SK-N-SH (cell line): Measurements from ENCODE around the gene SRD5A3. TPM values are rescaled to one million over a fixed set of nuclear protein-coding genes. Genes with fewer than 3 reads are reported as not detected.

Experiments used
- CTCF ChIA-PET: fragments of 300-600, 350-600 bp; formaldehyde crosslinking; extraction: SDS; loops from one replicate; lab custom pipeline; 2021; lab: Yijun Ruan, JAX
- POLR2A ChIA-PET: fragments of 350-600 bp; sonication (Branson Sonifier 250); formaldehyde crosslinking; extraction: SDS; loops from one replicate; lab custom pipeline; 2020; ENCODE audit warnings: antibody characterized with exemption, inconsistent platforms; lab: Yijun Ruan, JAX
- DNase-seq: peaks from one replicate; pipeline ENCODE4 v3.0.0; 2012
- H2AFZ ChIP-seq: fragments of 200-600 bp; sonication (generic); 2 replicates; pipeline ENCODE4 v1.8.1; 2016; ENCODE audit warnings: antibody characterized with exemption, mild to moderate bottlenecking, low read depth
- H3F3A ChIP-seq: fragments of 200-600 bp; sonication (generic); replicated peaks from 2 replicates; pipeline ENCODE3; 2016; ENCODE audit warnings: antibody characterized with exemption, mild to moderate bottlenecking; ENCODE audit not compliant: insufficient read depth
- H3K27ac ChIP-seq, 2 experiments: fragments of 200-500 bp in 1 of 2; fragments of 200-600 bp in 1 of 2; sonication (Bioruptor generic) in 1 of 2; sonication (generic), shearing (Covaris generic) in 1 of 2; 2 replicates each; pipeline versions ENCODE4 v1.5.1 to v1.6.1; 2014 to 2016; ENCODE audit warnings: low read depth in 2 of 2, inconsistent platforms in 1 of 2, low read length in 1 of 2, mild to moderate bottlenecking in 1 of 2, mixed read lengths in 1 of 2
- H3K27me3 ChIP-seq: fragments of 200-600 bp; sonication (generic), shearing (Covaris generic); 2 replicates; pipeline ENCODE4 v1.6.1; 2016; ENCODE audit warnings: mixed run types; ENCODE audit not compliant: insufficient read depth
- H3K36me3 ChIP-seq, 2 experiments: fragments of 200-500 bp in 1 of 2; fragments of 200-600 bp in 1 of 2; sonication (Bioruptor generic) in 1 of 2; sonication (generic) in 1 of 2; replicated peaks in 1 of 2; 2 replicates each; pipeline versions ENCODE3 to v1.5.1; 2014 to 2016; ENCODE audit warnings: low read length in 1 of 2, mild to moderate bottlenecking in 1 of 2; ENCODE audit not compliant: insufficient read depth in 2 of 2, control insufficient read depth in 1 of 2
- H3K4me1 ChIP-seq, 2 experiments: fragments of 200-500 bp in 1 of 2; fragments of 200-600 bp in 1 of 2; sonication (Bioruptor generic) in 1 of 2; sonication (generic), shearing (Covaris generic) in 1 of 2; 2 replicates each; pipeline versions ENCODE4 v1.5.1 to v1.6.1; 2014 to 2016; ENCODE audit warnings: low read depth in 1 of 2, low read length in 1 of 2, mixed run types in 1 of 2; ENCODE audit not compliant: insufficient read depth in 2 of 2, control insufficient read depth in 1 of 2
- H3K4me2 ChIP-seq: fragments of 200-600 bp; sonication (generic), shearing (Covaris generic); 2 replicates; pipeline ENCODE4 v1.6.1; 2017; ENCODE audit warnings: mixed run types
- H3K4me3 ChIP-seq, 2 experiments: fragments of 200-500 bp in 1 of 2; fragments of 200-600 bp in 1 of 2; sonication (Bioruptor generic) in 1 of 2; sonication (generic), shearing (Covaris generic) in 1 of 2; 2 replicates each; pipeline versions ENCODE4 v1.5.1 to v1.8.1; 2014 to 2016; ENCODE audit warnings: low read depth in 2 of 2, inconsistent platforms in 1 of 2, low read length in 1 of 2, mild to moderate bottlenecking in 1 of 2, mixed read lengths in 1 of 2, moderate library complexity in 1 of 2
- H3K79me2 ChIP-seq: fragments of 200-600 bp; sonication (generic); 2 replicates; pipeline ENCODE4 v1.8.1; 2017; ENCODE audit warnings: mild to moderate bottlenecking; ENCODE audit not compliant: insufficient read depth
- H3K9ac ChIP-seq: fragments of 200-600 bp; sonication (generic); 2 replicates; pipeline ENCODE4 v1.6.1; 2017; ENCODE audit warnings: mixed run types
- H3K9me2 ChIP-seq: fragments of 200-600 bp; sonication (generic); 2 replicates; pipeline ENCODE4 v1.6.1; 2017; ENCODE audit warnings: mixed run types
- H3K9me3 ChIP-seq: fragments of 200-600 bp; sonication (generic); 2 replicates; pipeline ENCODE4 v1.6.1; 2017; ENCODE audit warnings: mixed run types, mild to moderate bottlenecking, moderate library complexity
- H4K20me1 ChIP-seq: fragments of 200-600 bp; sonication (generic); 2 replicates; pipeline ENCODE4 v1.6.1; 2017; ENCODE audit warnings: mild to moderate bottlenecking, mixed run types; ENCODE audit not compliant: insufficient read depth
- CHD2 ChIP-seq: fragments of 150-350 bp; IDR thresholded peaks from 2 replicates; pipeline ENCODE4 v1.6.1; 2018; ENCODE audit warnings: low read length; ENCODE audit not compliant: partially characterized antibody
- FOXM1 ChIP-seq: IDR thresholded peaks from 2 replicates; pipeline ENCODE4 v1.4.0; 2012; ENCODE audit warnings: low read depth, mild to moderate bottlenecking
- GATA2 ChIP-seq: sonication (generic); formaldehyde crosslinking; IDR thresholded peaks from 2 replicates; pipeline ENCODE4 v1.5.0; 2020; ENCODE audit warnings: mild to moderate bottlenecking, missing genetic modification reagents
- MXI1 ChIP-seq: IDR thresholded peaks from 2 replicates; pipeline ENCODE4 v1.6.1; 2012; ENCODE audit warnings: mild to moderate bottlenecking, low read depth, low read length, improper control_type of control experiment
- NFIC ChIP-seq: IDR thresholded peaks from 2 replicates; pipeline ENCODE4 v1.4.0; 2012; ENCODE audit warnings: borderline replicate concordance
- NRF1 ChIP-seq: IDR thresholded peaks from 2 replicates; pipeline ENCODE4 v1.6.1; 2012; ENCODE audit warnings: low read depth, mild to moderate bottlenecking, low read length
- POLR2AphosphoS5 ChIP-seq: IDR thresholded peaks from 2 replicates; pipeline ENCODE4 v1.6.1; 2012; ENCODE audit warnings: low read depth, low read length
- RCOR1 ChIP-seq: fragments of 150-350 bp; IDR thresholded peaks from 2 replicates; pipeline ENCODE4 v1.6.1; 2017; ENCODE audit warnings: antibody characterized with exemption, low read length
- SIN3A ChIP-seq: IDR thresholded peaks from 2 replicates; pipeline ENCODE4 v1.6.1; 2012; ENCODE audit warnings: low read depth, mild to moderate bottlenecking, low read length, moderate library complexity, borderline replicate concordance
- SMC3 ChIP-seq: IDR thresholded peaks from 2 replicates; pipeline ENCODE4 v1.6.1; 2012; ENCODE audit warnings: low read depth, low read length, improper control_type of control experiment
- TAF1 ChIP-seq: IDR thresholded peaks from 2 replicates; pipeline ENCODE4 v1.6.1; 2012; ENCODE audit warnings: low read depth, mild to moderate bottlenecking, low read length, moderate library complexity, borderline replicate concordance
- TCF12 ChIP-seq: IDR thresholded peaks from 2 replicates; pipeline ENCODE4 v1.4.0; 2012
- TEAD4 ChIP-seq: IDR thresholded peaks from 2 replicates; pipeline ENCODE4 v1.4.0; 2012; ENCODE audit warnings: mild to moderate bottlenecking, borderline replicate concordance; ENCODE audit not compliant: insufficient read depth
- USF1 ChIP-seq: IDR thresholded peaks from 2 replicates; pipeline ENCODE4 v1.4.0; 2012; ENCODE audit warnings: low read depth, borderline replicate concordance
- ZBTB33 ChIP-seq: IDR thresholded peaks from 2 replicates; pipeline ENCODE4 v1.4.0; 2012; ENCODE audit warnings: low read depth, borderline replicate concordance
- polyA plus RNA-seq, 3 experiments: library from polyadenylated mRNA; depleted of rRNA; stranded (reverse); fragments of >200 nt; gene quantifications; 2 replicates each; pipeline ENCODE4 v1.2.3, GENCODE V29; 2012
- TF ChIP-seq, protein P1 (sequence below): IDR thresholded peaks from 2 replicates; pipeline ENCODE4 v1.4.0; 2012; ENCODE audit warnings: low read depth
- TF ChIP-seq, protein P2 (sequence below): fragments of 150-350 bp; IDR thresholded peaks from 2 replicates; pipeline ENCODE4 v1.6.1; 2016; ENCODE audit warnings: mild to moderate bottlenecking, low read depth, low read length
- TF ChIP-seq, protein P3 (sequence below): IDR thresholded peaks from 2 replicates; pipeline ENCODE4; 2012

The SRD5A3 gene
- polyA plus RNA-seq, 1 of the 3 experiments (the other 2 are of a cell fraction), result 5.1 TPM

DNA sequence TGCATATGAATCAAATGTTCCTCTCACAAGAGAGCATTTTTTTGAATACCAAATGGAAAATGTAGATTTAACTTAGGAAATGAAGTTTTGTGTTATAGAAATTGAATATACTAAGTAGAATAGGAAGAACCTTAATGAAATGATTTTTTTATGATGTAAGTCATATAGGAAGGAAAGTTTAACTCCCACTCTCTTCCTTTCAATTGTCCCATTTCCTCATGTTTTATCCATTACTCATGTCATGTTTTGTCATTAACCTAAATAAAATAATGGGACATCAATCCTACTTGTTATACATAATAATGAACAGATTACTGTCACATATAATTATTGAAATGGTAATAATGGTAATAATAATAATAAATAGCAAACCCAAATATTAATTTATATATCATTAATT lies 22.7 kb upstream of the SRD5A3 start:
- no peaks in the 10 kb centered on the region for H3K9me2 ChIP-seq
- TF ChIP-seq ZBTB33 (no peak), TCF12 (no peak)
- H4K20me1 ChIP-seq, result no peaks in the 10 kb centered on the region
- no peak overlapping the region for H3K4me3 ChIP-seq
- ChIA-PET POLR2A (no interaction called here), CTCF (interaction anchor here (0.6 to 7.8 kb wide), 4 partner anchors 11 to 361 kb away, joined by 3 to 129 read pairs (median 16); no protein-coding TSS in a partner anchor)
- H3K36me3 ChIP-seq, result no peaks in the 10 kb centered on the region
- no peaks in the 10 kb centered on the region for H3K4me1 ChIP-seq
- no peak overlapping the region for H3K27ac ChIP-seq
- H3K9ac ChIP-seq, result no peak overlapping the region
- no peaks in the 10 kb centered on the region for H3F3A ChIP-seq
- DNase-seq, result no peak
- no peak overlapping the region for H2AFZ ChIP-seq
- no peak overlapping the region for H3K4me2 ChIP-seq
- H3K79me2 ChIP-seq, result no peaks in the 10 kb centered on the region
- H3K27me3 ChIP-seq, result no peaks in the 10 kb centered on the region
- no peaks in the 10 kb centered on the region for H3K9me3 ChIP-seq

DNA sequence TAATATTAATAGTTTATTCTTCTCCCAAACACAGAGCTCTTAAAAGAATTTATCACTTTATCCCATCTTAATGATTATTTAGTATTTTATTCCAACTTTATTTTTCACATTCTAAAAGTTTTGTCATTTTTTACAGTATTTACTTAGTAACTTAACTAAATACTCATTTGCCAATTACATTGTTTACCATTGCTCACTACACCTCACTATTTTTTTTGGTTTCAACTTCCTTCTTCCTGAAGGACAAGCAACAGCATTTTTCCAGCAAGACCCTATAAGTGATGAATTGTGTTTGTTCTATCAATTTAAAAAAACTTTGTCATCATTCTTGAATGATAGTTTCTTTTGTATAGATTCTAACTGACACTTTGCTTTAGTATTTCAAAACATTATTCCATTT lies 19.4 kb upstream of the SRD5A3 start:
- Histone ChIP-seq H3K9me2 (no peaks in the 10 kb centered on the region), H3K4me1 (no peaks in the 10 kb centered on the region), H3F3A (no peaks in the 10 kb centered on the region), H3K9ac (no peak overlapping the region), H3K79me2 (no peaks in the 10 kb centered on the region), H3K4me2 (no peak overlapping the region), H3K4me3 (no peak overlapping the region), H3K9me3 (no peaks in the 10 kb centered on the region), H4K20me1 (no peaks in the 10 kb centered on the region), H3K36me3 (no peaks in the 10 kb centered on the region), H3K27ac (no peak overlapping the region), H3K27me3 (no peaks in the 10 kb centered on the region), H2AFZ (no peak overlapping the region)
- no peak for TF ChIP-seq SIN3A
- no peak for TF ChIP-seq FOXM1
- TF ChIP-seq CHD2, result no peak
- TF ChIP-seq, protein P1, sequence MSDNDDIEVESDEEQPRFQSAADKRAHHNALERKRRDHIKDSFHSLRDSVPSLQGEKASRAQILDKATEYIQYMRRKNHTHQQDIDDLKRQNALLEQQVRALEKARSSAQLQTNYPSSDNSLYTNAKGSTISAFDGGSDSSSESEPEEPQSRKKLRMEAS, result no peak
- no peak for TF ChIP-seq TCF12
- TF ChIP-seq, protein P2, sequence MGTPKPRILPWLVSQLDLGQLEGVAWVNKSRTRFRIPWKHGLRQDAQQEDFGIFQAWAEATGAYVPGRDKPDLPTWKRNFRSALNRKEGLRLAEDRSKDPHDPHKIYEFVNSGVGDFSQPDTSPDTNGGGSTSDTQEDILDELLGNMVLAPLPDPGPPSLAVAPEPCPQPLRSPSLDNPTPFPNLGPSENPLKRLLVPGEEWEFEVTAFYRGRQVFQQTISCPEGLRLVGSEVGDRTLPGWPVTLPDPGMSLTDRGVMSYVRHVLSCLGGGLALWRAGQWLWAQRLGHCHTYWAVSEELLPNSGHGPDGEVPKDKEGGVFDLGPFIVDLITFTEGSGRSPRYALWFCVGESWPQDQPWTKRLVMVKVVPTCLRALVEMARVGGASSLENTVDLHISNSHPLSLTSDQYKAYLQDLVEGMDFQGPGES, result no peak
- no peak for TF ChIP-seq GATA2 (CRISPR knock-in tag)
- TF ChIP-seq, protein P3, sequence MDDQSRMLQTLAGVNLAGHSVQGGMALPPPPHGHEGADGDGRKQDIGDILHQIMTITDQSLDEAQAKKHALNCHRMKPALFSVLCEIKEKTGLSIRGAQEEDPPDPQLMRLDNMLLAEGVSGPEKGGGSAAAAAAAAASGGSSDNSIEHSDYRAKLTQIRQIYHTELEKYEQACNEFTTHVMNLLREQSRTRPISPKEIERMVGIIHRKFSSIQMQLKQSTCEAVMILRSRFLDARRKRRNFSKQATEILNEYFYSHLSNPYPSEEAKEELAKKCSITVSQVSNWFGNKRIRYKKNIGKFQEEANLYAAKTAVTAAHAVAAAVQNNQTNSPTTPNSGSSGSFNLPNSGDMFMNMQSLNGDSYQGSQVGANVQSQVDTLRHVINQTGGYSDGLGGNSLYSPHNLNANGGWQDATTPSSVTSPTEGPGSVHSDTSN, result no peak
- no peak for TF ChIP-seq SMC3
- TF ChIP-seq MXI1, result no peak
- TF ChIP-seq NRF1, result no peak
- TF ChIP-seq TEAD4, result no peak
- TF ChIP-seq NFIC, result no peak
- no peak for TF ChIP-seq USF1
- no peak for TF ChIP-seq POLR2AphosphoS5
- no peak for TF ChIP-seq TAF1
- no peak for TF ChIP-seq RCOR1
- ChIA-PET POLR2A (no interaction called here), CTCF (interaction anchor here (1.3 to 3.4 kb wide), 2 partner anchors 19 to 355 kb away, joined by 3 to 28 read pairs; partner anchors contain the start of gene SRD5A3)
- DNase-seq, result no peak
